Naive B cell (primary cell): ENCODE data around the gene FYN. TPM values are rescaled to one million over a fixed set of nuclear protein-coding genes. Genes with fewer than 3 reads are reported as not detected.
A peak's percentile ranks its signal among the peaks of the same experiment; 100 is the strongest.
"Not testable (repeated sequence)": the region's sequence is repeated elsewhere in the genome, so short reads cannot be mapped to it uniquely, and the experiment has no call there.

Experiments
- ATAC-seq, 2 donors: fragments of 150-1000 bp; cut with Tn5 transposase; 2 replicates each; pipeline ENCODE4 v1.10.0; 2021; ENCODE audit warnings: low read depth in 2 of 2, mild to moderate bottlenecking in 2 of 2, moderate library complexity in 2 of 2
- DNase-seq: peaks from one replicate; pipeline ENCODE4 v3.0.0; 2022
- H3K27ac Mint-ChIP-seq, 6 donors: one replicate each; pipeline ENCODE4 v1.8.0; 2020 to 2022; ENCODE audit warnings: mild to moderate bottlenecking in 6 of 6, mixed read lengths in 6 of 6, moderate library complexity in 5 of 6, inconsistent platforms in 2 of 6
- H3K27me3 Mint-ChIP-seq, 3 donors: one replicate each; pipeline ENCODE4 v1.8.0; 2021 to 2022; ENCODE audit warnings: mixed read lengths in 3 of 3, mild to moderate bottlenecking in 1 of 3
- H3K36me3 Mint-ChIP-seq, 2 donors: one replicate each; pipeline ENCODE4 v1.8.0; 2020 to 2022; ENCODE audit warnings: mixed read lengths in 2 of 2, inconsistent platforms in 1 of 2, mild to moderate bottlenecking in 1 of 2
- H3K4me1 Mint-ChIP-seq, 3 donors: one replicate each; pipeline ENCODE4 v1.8.0; 2020 to 2022; ENCODE audit warnings: mixed read lengths in 3 of 3, inconsistent platforms in 1 of 3, mild to moderate bottlenecking in 1 of 3, moderate library complexity in 1 of 3
- H3K4me3 Mint-ChIP-seq, 8 donors: one replicate each; pipeline ENCODE4 v1.8.0; 2020 to 2022; ENCODE audit warnings: mild to moderate bottlenecking in 8 of 8, mixed read lengths in 8 of 8, moderate library complexity in 8 of 8, inconsistent platforms in 2 of 8
- H3K9me3 Mint-ChIP-seq, 7 donors: one replicate each; pipeline ENCODE4 v1.8.0; 2020 to 2022; ENCODE audit warnings: mixed read lengths in 7 of 7, mild to moderate bottlenecking in 5 of 7, inconsistent platforms in 2 of 7, moderate library complexity in 1 of 7
- polyA plus RNA-seq, 6 donors: library from polyadenylated mRNA; unstranded; fragments of 300-500 nt; fragmentation: Illumina TruSeq; gene quantifications; one replicate each; pipeline ENCODE4 v1.2.3, GENCODE V29; 2021; ENCODE audit warnings: low read depth in 6 of 6

The FYN gene
- polyA plus RNA-seq, 6 donors from 2014 or later = 53.1 to 94.5 (median 78.7) TPM

- DNase-seq (no peak), ATAC-seq (no peak)
- Mint-ChIP-seq H3K4me1 (peaks cover 6 to 17% (median 13%) of the 10 kb centered on the region in 3 donors), H3K4me3 (no peak overlapping the region), H3K9me3 (no peaks in the 10 kb centered on the region), H3K27me3 (no peaks in the 10 kb centered on the region), H3K27ac (no peak overlapping the region), H3K36me3 (peaks cover 45 to 62% of the 10 kb centered on the region in 2 donors)
Observed at GRCh38 chr6:111686932-111687266, 186.4 kb downstream of the FYN start.

- DNase-seq = no peak
- Mint-ChIP-seq H3K36me3 (peaks cover 41 to 62% of the 10 kb centered on the region in 2 donors), H3K27ac (peak overlapping the region in 1 of 6 donors; percentile 57), H3K27me3 (no peaks in the 10 kb centered on the region), H3K9me3 (peaks cover 0 to 2% (median 0%) of the 10 kb centered on the region in 7 donors), H3K4me3 (no peak overlapping the region), H3K4me1 (peaks cover 6 to 20% (median 14%) of the 10 kb centered on the region in 3 donors)
- no peak for ATAC-seq
Observed at GRCh38 chr6:111686249-111686931, 186.9 kb downstream of the FYN start.

- DNase-seq = no peak
Observed at GRCh38 chr6:111685526-111685925, 187.7 kb downstream of the FYN start.

GRCh38 chr6:111685058-111685457, 188.2 kb downstream of the FYN start:
- peaks cover 29 to 55% of the 10 kb centered on the region in 2 donors for H3K36me3 Mint-ChIP-seq
- H3K9me3 Mint-ChIP-seq = peaks cover 0 to 2% (median 0%) of the 10 kb centered on the region in 7 donors
- no peak overlapping the region for H3K4me3 Mint-ChIP-seq
- H3K27ac Mint-ChIP-seq = peak overlapping the region in 2 of 6 donors; percentile 32 to 42
- ATAC-seq = no peak
- H3K4me1 Mint-ChIP-seq = peaks cover 6 to 21% (median 19%) of the 10 kb centered on the region in 3 donors
- DNase-seq = no peak
- no peaks in the 10 kb centered on the region for H3K27me3 Mint-ChIP-seq

More at GRCh38 chr6:111685526-111685925, 187.7 kb downstream of the FYN start:
- Mint-ChIP-seq H3K4me3 (no peak overlapping the region), H3K36me3 (peaks cover 33 to 60% of the 10 kb centered on the region in 2 donors), H3K4me1 (peaks cover 6 to 21% (median 16%) of the 10 kb centered on the region in 3 donors), H3K27ac (peak overlapping the region in 1 of 6 donors; percentile 21), H3K9me3 (peaks cover 0 to 2% (median 0%) of the 10 kb centered on the region in 7 donors), H3K27me3 (no peaks in the 10 kb centered on the region)
- ATAC-seq = no peak

- Mint-ChIP-seq H3K27ac (peak overlapping the region in 2 of 6 donors; percentile 51 to 86), H3K36me3 (peaks cover 20 to 51% of the 10 kb centered on the region in 2 donors), H3K4me1 (peaks cover 6 to 30% (median 22%) of the 10 kb centered on the region in 3 donors), H3K9me3 (peaks cover 0 to 2% (median 0%) of the 10 kb centered on the region in 7 donors), H3K27me3 (no peaks in the 10 kb centered on the region), H3K4me3 (no peak overlapping the region)
- ATAC-seq (no peak), DNase-seq (no peak)
Observed at GRCh38 chr6:111683749-111684267, 189.4 kb downstream of the FYN start.

- Mint-ChIP-seq H3K36me3 (peaks cover 15 to 46% of the 10 kb centered on the region in 2 donors), H3K9me3 (peaks cover 0 to 2% (median 0%) of the 10 kb centered on the region in 7 donors), H3K4me1 (peaks cover 6 to 31% (median 22%) of the 10 kb centered on the region in 3 donors), H3K27ac (peak overlapping the region in 1 of 6 donors; percentile 20), H3K4me3 (no peak overlapping the region), H3K27me3 (no peaks in the 10 kb centered on the region)
- no peak for DNase-seq
- ATAC-seq = no peak
Observed at GRCh38 chr6:111683157-111683556, 190.1 kb downstream of the FYN start.

GRCh38 chr6:111681860-111682259, 191.4 kb downstream of the FYN start:
- Mint-ChIP-seq H3K27ac (no peak overlapping the region), H3K27me3 (no peaks in the 10 kb centered on the region), H3K36me3 (peaks cover 14 to 35% of the 10 kb centered on the region in 2 donors), H3K9me3 (peaks cover 0 to 2% (median 0%) of the 10 kb centered on the region in 7 donors), H3K4me3 (no peak overlapping the region), H3K4me1 (peaks cover 6 to 31% (median 22%) of the 10 kb centered on the region in 3 donors)
- DNase-seq (no peak), ATAC-seq (no peak)

GRCh38 chr6:111680811-111681609, 192.2 kb downstream of the FYN start:
- not testable (repeated sequence) for H3K27me3 Mint-ChIP-seq, H3K4me3 Mint-ChIP-seq, ATAC-seq, DNase-seq, H3K9me3 Mint-ChIP-seq
- Mint-ChIP-seq H3K27ac (peak overlapping the region in 2 of 6 donors; percentile 43 to 68), H3K4me1 (peaks cover 6 to 31% (median 22%) of the 10 kb centered on the region in 3 donors), H3K36me3 (peaks cover 14 to 35% of the 10 kb centered on the region in 2 donors)

- DNase-seq = no peak
- Mint-ChIP-seq H3K27ac (peak overlapping the region in 1 of 6 donors; percentile 56), H3K4me1 (peaks cover 6 to 31% (median 22%) of the 10 kb centered on the region in 3 donors), H3K36me3 (peaks cover 16 to 35% of the 10 kb centered on the region in 2 donors), H3K4me3 (no peak overlapping the region), H3K27me3 (no peaks in the 10 kb centered on the region), H3K9me3 (peaks cover 0 to 2% (median 0%) of the 10 kb centered on the region in 7 donors)
- no peak for ATAC-seq
Observed at GRCh38 chr6:111680015-111680712, 193.1 kb downstream of the FYN start.

GRCh38 chr6:111679126-111679858, 194.0 kb downstream of the FYN start:
- H3K27ac Mint-ChIP-seq = peak overlapping the region in 2 of 6 donors; percentile 11 to 56
- H3K4me3 Mint-ChIP-seq = no peak overlapping the region
- H3K36me3 Mint-ChIP-seq = peaks cover 19 to 31% of the 10 kb centered on the region in 2 donors
- ATAC-seq (no peak), DNase-seq (no peak)
- no peaks in the 10 kb centered on the region for H3K27me3 Mint-ChIP-seq
- H3K4me1 Mint-ChIP-seq = peaks cover 4 to 29% (median 19%) of the 10 kb centered on the region in 3 donors
- peaks cover 0 to 2% (median 0%) of the 10 kb centered on the region in 7 donors for H3K9me3 Mint-ChIP-seq

- ATAC-seq (no peak), DNase-seq (no peak)
- Mint-ChIP-seq H3K9me3 (peaks cover 0 to 2% (median 0%) of the 10 kb centered on the region in 7 donors), H3K27me3 (no peaks in the 10 kb centered on the region), H3K36me3 (peaks cover 19 to 20% of the 10 kb centered on the region in 2 donors), H3K4me3 (no peak overlapping the region), H3K27ac (no peak overlapping the region), H3K4me1 (peaks cover 0 to 18% (median 12%) of the 10 kb centered on the region in 3 donors)
Observed at GRCh38 chr6:111677249-111677990, 195.8 kb downstream of the FYN start.

- peaks cover 18 to 22% of the 10 kb centered on the region in 2 donors for H3K36me3 Mint-ChIP-seq
- H3K4me3 Mint-ChIP-seq = no peak overlapping the region
- DNase-seq = no peak
- no peaks in the 10 kb centered on the region for H3K9me3 Mint-ChIP-seq
- H3K4me1 Mint-ChIP-seq = peaks cover 0 to 12% (median 8%) of the 10 kb centered on the region in 3 donors
- ATAC-seq = no peak
- H3K27ac Mint-ChIP-seq = no peak overlapping the region
- H3K27me3 Mint-ChIP-seq = no peaks in the 10 kb centered on the region
Observed at GRCh38 chr6:111676383-111676782, 196.9 kb downstream of the FYN start.
